ENCODE data around the gene STIM2.

- TF ChIP-seq CTCF (IDR thresholded peaks at IDR 0.05): no peak
- TF ChIP-seq POLR2A (IDR thresholded peaks at IDR 0.05): no peak
Observed at GRCh38 chr4:26911254-26911653, 50.6 kb downstream of the STIM2 start.

All from right lobe of liver (tissue), 4 donors.